ENCODE measurements around the gene ATXN10.

ATXN10 gene

DNA sequence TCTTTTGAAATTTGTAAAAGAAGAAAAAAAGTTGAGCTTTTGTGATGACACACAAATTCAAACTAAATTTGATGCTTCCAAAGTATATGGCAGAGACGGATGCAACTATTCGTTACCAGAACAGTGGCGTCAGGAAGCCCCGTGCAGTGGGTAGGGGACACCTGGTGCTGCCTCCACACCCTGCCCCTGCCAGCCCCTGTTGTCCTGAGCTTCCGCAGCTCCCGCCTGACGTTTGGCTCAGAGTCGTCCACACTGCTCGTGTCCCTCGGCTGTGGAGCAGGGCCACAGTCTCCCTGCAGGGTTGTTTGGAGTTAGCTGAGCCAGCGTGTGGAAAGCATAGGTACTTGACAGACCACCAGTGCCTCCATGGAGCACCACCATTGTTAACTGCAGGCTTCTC, 86.3 kb downstream of the ATXN10 start:
- Histone ChIP-seq H3K27ac (ENCODE audit: poor library complexity, severe bottlenecking) (no peak overlapping the region), H3K4me3 (ENCODE audit: severe bottlenecking) (no peak overlapping the region), H3K36me3 (ENCODE audit: low read depth) (peaks cover 9% of the 10 kb centered on the region; the same call in 1 of the 2 replicates), H3K4me1 (ENCODE audit: insufficient read depth, poor library complexity, severe bottlenecking) (no peaks in the 10 kb centered on the region), H3K9me3 (ENCODE audit: severe bottlenecking) (no peaks in the 10 kb centered on the region), H3K27me3 (ENCODE audit: insufficient read depth, poor library complexity, severe bottlenecking) (no peaks in the 10 kb centered on the region)
- ATAC-seq (ENCODE audit: low read depth) (no peak), DNase-seq (ENCODE audit: low spot score) (no peak)
- TF ChIP-seq, protein P1, sequence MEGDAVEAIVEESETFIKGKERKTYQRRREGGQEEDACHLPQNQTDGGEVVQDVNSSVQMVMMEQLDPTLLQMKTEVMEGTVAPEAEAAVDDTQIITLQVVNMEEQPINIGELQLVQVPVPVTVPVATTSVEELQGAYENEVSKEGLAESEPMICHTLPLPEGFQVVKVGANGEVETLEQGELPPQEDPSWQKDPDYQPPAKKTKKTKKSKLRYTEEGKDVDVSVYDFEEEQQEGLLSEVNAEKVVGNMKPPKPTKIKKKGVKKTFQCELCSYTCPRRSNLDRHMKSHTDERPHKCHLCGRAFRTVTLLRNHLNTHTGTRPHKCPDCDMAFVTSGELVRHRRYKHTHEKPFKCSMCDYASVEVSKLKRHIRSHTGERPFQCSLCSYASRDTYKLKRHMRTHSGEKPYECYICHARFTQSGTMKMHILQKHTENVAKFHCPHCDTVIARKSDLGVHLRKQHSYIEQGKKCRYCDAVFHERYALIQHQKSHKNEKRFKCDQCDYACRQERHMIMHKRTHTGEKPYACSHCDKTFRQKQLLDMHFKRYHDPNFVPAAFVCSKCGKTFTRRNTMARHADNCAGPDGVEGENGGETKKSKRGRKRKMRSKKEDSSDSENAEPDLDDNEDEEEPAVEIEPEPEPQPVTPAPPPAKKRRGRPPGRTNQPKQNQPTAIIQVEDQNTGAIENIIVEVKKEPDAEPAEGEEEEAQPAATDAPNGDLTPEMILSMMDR (IDR thresholded peaks at IDR 0.05; ENCODE audit: poor library complexity, severe bottlenecking): no peak

DNA sequence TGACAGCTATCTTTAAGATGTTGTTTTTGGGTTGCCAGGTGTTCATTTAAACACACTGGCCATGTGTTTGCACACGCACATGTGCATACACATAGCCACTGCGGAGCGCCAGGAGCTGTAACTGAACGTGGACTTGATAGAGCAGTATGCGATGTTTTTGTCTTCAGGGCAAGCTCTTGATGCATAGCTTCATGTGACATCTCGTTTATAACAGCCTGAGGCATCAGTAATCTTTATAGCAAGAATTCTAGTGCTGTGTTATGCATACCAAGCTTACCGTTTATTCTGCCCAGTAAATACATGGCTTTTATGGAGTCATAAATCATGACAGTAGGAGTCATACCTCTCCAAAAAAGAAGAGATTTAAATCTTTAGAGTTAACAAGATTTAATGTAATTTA, 87.0 kb downstream of the ATXN10 start:
- DNase-seq (ENCODE audit: low spot score) (no peak), ATAC-seq (ENCODE audit: low read depth) (no peak)
- H3K9me3 ChIP-seq (ENCODE audit: severe bottlenecking): no peaks in the 10 kb centered on the region
- H3K4me1 ChIP-seq (ENCODE audit: insufficient read depth, poor library complexity, severe bottlenecking): no peaks in the 10 kb centered on the region
- H3K36me3 ChIP-seq (ENCODE audit: low read depth): peaks cover 9% of the 10 kb centered on the region; the same call in 1 of the 2 replicates
- no peak overlapping the region for H3K4me3 ChIP-seq (ENCODE audit: severe bottlenecking)
- H3K27me3 ChIP-seq (ENCODE audit: insufficient read depth, poor library complexity, severe bottlenecking): no peaks in the 10 kb centered on the region
- H3K27ac ChIP-seq (ENCODE audit: poor library complexity, severe bottlenecking): no peak overlapping the region
- TF ChIP-seq, protein P1 (IDR thresholded peaks at IDR 0.05; ENCODE audit: poor library complexity, severe bottlenecking): no peak

DNA sequence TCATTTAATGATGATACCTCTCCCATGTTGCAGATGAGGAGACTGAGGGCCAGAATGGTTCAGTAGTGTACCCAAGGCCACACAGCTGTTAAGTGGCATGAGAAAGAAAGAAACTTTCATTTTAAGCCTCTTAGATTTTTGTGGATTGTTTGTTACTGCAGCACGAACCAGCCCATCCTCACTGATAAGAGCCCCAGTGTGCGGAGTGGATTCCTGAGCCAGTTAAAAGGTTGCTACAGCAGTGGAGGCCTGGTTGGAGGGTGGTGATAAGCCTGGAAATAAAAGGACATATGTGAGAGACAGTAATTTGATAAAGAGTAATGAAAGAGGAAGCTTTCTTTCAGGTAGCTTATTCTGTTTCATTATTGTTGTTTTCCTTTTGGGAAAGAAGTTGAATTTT, 89.0 kb downstream of the ATXN10 start:
- Histone ChIP-seq H3K36me3 (ENCODE audit: low read depth) (peaks cover 16% of the 10 kb centered on the region), H3K4me1 (ENCODE audit: insufficient read depth, poor library complexity, severe bottlenecking) (no peaks in the 10 kb centered on the region), H3K4me3 (ENCODE audit: severe bottlenecking) (no peak overlapping the region), H3K27me3 (ENCODE audit: insufficient read depth, poor library complexity, severe bottlenecking) (no peaks in the 10 kb centered on the region), H3K9me3 (ENCODE audit: severe bottlenecking) (no peaks in the 10 kb centered on the region), H3K27ac (ENCODE audit: poor library complexity, severe bottlenecking) (peak overlapping the region; percentile 25)
- ATAC-seq (ENCODE audit: low read depth) (no peak), DNase-seq (ENCODE audit: low spot score) (no peak)
- TF ChIP-seq, protein P1 (IDR thresholded peaks at IDR 0.05; ENCODE audit: poor library complexity, severe bottlenecking): no peak

DNA sequence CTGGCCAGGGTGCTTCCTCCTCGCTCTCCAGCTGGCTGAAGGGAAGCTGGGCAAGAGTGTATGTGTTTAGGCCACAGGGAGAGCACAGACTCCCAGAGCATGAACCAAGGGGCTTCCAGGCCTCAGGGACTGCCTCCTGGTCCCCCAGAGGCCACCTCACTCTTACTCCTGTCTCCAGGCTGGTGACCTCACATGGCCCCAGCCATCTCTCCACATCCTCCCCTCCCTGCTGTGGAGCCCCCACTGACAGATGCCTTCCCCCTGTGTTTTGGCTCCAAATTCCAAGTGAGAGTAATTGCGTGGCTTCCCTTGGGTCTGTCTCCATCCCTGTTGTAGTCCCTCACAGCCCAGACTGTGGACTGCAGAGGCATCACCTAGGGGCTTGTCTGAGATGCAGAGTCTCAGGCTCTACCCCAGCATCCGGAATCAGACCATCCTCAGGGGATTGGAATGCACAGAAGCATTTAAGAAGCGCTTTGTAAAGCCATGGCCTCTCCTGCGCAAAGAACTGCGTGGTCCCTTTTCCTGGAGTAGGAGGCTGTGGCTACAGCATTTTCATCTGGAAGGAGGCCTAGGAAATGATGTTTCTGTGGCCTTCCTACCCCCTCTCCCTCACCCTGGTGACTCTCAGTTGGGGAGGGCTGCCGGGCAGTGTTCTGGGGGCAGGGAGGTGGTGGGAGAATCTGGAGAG, 91.1 kb downstream of the ATXN10 start:
- peaks cover 24% of the 10 kb centered on the region for H3K36me3 ChIP-seq (ENCODE audit: low read depth)
- H3K27me3 ChIP-seq (ENCODE audit: insufficient read depth, poor library complexity, severe bottlenecking): no peaks in the 10 kb centered on the region
- ATAC-seq (ENCODE audit: low read depth) (no peak), DNase-seq (ENCODE audit: low spot score) (no peak)
- no peaks in the 10 kb centered on the region for H3K9me3 ChIP-seq (ENCODE audit: severe bottlenecking)
- no peak overlapping the region for H3K27ac ChIP-seq (ENCODE audit: poor library complexity, severe bottlenecking)
- H3K4me1 ChIP-seq (ENCODE audit: insufficient read depth, poor library complexity, severe bottlenecking): no peaks in the 10 kb centered on the region
- TF ChIP-seq, protein P1 (IDR thresholded peaks at IDR 0.05; ENCODE audit: poor library complexity, severe bottlenecking): no peak
- H3K4me3 ChIP-seq (ENCODE audit: severe bottlenecking): no peak overlapping the region

DNA sequence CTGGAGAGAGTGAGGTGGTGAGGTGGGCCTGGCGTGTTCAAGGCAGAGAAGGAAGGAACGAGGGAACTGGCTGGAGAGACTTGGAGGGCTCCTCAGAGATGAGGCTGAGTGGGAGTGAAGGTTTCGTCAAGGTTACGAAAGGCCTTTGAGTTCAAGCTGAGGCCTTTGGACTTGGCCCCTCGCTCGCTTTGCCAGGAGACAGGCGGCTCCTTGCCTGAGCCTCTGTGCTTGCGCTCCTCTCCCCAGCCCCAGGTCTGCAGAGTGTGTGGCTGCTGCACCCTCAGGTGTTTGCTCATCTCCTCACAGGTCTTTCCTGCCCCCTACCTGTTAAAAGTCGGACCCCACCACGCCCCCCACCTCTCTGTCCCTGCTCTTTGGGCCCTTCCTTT, 91.6 kb downstream of the ATXN10 start:
- peaks cover 27% of the 10 kb centered on the region for H3K36me3 ChIP-seq (ENCODE audit: low read depth)
- no peak overlapping the region for H3K27ac ChIP-seq (ENCODE audit: poor library complexity, severe bottlenecking)
- no peaks in the 10 kb centered on the region for H3K4me1 ChIP-seq (ENCODE audit: insufficient read depth, poor library complexity, severe bottlenecking)
- H3K9me3 ChIP-seq (ENCODE audit: severe bottlenecking): no peaks in the 10 kb centered on the region
- no peaks in the 10 kb centered on the region for H3K27me3 ChIP-seq (ENCODE audit: insufficient read depth, poor library complexity, severe bottlenecking)
- TF ChIP-seq, protein P1 (IDR thresholded peaks at IDR 0.05; ENCODE audit: poor library complexity, severe bottlenecking): no peak
- no peak for DNase-seq (ENCODE audit: low spot score)
- no peak overlapping the region for H3K4me3 ChIP-seq (ENCODE audit: severe bottlenecking)
- no peak for ATAC-seq (ENCODE audit: low read depth)

Data from RWPE2 (cell line).